GM18861 (cell line): ENCODE measurements around the gene TRIM2.

ENCODE experiments used
- ATAC-seq: cut with Tn5 transposase; IDR thresholded peaks from one replicate; pipeline ENCODE4 v1.9.1; 2021; ENCODE audit not compliant: unreplicated experiment

TRIM2 gene

DNA sequence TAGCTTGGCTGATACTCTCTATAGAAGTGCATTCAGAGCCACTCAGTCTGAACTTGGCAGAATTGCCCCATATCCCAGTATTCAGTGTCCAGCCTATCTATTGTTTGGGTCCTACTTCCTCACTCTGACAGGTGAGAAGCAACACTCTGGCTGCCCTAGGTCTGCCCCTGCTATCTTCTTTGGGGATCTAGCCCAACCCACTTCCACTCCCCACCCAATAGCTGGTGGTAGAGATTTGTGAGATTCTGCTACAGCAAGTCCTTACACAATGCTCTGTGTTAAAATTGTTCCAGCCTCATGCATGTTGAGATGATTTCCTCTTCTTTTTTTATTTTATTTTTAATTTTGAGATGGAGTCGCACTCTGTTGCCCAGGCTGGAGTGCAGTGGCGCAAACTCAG lies 67.6 kb downstream of the TRIM2 start:
- no peak for ATAC-seq

DNA sequence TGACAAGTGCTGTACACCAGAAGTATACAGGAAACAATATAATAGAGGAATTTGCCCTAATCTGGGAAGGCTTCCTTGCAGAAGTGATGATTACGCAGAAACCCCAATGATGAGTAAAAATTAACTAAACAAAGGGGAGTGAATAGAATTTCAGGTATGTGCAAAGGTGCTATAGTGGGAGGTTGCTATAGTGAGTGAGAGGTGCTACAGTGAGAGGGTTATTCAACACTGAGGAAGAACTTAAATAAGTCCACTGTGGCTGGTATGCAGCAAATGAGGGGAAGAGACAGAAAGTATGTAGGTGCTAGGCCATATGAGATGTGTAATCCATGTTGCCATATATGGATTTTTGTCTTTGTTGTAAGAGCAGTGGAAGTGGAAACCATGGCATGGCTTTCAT lies 69.5 kb downstream of the TRIM2 start:
- no peak for ATAC-seq

DNA sequence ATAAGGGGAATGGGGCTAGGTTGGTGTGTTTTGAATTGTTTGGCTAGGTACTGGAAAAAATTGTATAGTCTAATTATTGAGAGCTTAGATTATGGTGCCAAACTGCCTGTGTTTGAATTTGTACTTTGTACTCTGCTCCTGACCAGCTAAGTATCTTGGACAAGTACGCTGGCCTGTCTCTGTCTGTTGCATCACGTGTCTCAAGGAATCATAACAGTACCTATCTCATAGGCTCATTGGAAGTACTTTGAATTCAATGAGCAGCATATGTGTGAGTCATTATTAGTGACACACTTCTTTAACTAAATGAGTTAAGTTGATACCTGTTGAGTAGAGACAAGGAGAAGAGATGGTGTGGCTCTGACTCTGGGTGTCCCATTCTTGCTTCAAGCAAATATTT lies 70.7 kb downstream of the TRIM2 start:
- no peak for ATAC-seq

DNA sequence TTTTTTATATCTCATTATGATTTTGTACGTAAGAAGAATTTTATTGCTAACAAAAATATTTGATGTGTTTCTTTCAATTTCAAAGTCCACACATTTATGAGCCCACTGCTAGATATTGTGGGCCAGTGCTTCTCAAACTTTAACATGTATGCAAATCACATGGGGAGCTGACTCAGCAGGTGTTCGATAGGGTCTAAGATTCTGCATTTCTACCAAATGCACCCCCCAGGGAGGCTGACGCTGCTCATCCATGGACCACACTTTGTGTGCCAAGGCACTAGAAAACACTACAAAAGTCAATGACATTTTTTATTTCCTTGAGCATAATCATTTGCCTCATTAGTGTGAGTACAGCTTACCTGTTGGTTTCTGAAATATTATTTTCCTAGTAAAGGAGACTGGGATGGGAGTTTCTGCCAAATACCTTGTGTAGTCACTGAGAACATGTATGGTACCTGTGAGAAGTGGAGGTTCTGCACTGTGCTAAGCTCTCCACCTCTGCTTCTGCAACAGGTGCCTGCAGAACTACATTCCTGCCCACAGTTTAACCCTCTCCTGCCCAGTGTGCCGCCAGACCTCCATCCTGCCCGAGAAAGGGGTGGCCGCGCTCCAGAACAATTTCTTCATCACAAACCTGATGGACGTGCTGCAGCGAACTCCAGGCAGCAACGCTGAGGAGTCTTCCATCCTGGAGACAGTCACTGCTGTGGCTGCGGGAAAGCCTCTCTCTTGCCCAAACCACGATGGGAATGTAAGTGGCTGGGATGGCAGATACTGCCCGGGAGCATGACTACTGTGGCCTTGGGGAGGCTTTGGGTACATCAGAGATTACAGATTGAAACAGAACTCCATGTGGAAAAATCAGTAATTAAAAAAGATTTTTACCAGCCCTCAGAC lies 71.4 kb downstream of the TRIM2 start:
- ATAC-seq, result no peak

DNA sequence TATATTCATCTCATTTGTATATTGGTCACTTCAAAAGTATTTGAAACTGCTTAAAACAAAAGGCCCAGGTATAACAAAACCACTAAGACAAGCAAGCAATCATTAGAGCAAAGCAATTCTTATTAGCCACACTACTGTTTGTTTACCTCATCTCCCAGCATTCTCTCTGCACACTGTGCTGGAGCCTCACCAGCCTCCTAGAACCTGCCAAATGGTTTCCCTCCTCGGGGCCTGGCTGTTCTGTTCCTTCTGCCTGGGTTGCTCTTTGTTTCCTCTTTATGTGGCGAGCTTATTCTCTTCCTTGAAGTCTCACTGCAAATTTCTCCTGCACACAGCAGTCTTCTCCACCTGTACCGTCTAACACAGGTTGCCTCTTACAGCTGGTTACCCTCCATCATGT lies 72.7 kb downstream of the TRIM2 start:
- no peak for ATAC-seq

DNA sequence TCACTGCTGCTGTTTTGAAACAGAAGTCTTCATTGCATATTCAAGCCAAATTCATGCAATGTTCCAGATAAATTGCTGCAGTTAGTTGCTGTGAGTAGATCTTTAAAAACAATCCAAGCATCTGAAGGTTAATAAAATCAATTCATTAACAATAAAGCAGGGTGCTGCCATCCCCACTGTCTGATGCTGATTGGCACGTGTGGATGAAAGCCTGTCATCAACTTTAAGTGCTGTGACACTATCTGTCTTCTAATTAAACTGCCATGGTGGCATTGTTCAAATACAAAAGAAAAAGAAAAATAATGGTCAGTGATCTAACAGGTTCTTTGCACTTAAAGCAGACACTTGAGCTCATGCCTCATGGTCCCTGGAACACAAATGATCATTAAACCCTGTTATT lies 77.2 kb downstream of the TRIM2 start:
- no peak for ATAC-seq

DNA sequence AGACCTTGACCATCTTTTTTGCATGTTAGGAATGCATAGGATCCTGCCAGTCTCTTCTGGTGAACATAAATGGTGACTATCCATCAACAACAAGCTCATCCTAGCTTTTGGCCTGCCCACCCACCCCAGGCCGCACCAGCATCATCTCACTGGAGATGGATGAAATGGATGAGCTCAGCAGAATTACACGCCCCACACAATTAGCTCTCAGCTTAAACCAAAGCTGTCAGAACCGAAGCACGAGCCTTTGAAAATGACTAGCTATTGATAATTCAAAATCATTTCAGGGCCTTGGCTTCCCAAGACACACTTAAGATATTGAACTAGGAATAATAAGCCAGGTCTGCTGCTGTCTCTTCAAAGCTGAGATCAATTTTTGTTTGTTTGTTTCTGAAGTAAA lies 77.8 kb downstream of the TRIM2 start:
- ATAC-seq, result no peak

DNA sequence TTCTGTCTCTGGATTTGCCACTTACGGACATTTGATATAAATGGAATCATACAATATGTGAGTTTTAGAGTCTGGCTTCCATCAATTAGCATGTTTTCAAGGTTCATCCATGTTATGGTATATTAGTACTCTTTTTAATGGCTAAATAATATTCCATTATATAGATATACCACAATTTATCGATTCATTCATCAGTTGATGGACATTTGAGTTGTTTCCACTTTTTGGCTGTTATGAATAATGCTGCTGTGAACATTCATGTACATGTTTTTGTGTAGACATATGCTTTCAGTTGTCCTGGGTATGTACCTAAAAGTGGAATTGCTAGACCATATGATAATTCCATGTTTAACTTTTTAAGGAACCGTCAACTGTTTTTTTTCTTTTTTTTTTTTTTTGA lies 79.0 kb downstream of the TRIM2 start:
- no peak for ATAC-seq

DNA sequence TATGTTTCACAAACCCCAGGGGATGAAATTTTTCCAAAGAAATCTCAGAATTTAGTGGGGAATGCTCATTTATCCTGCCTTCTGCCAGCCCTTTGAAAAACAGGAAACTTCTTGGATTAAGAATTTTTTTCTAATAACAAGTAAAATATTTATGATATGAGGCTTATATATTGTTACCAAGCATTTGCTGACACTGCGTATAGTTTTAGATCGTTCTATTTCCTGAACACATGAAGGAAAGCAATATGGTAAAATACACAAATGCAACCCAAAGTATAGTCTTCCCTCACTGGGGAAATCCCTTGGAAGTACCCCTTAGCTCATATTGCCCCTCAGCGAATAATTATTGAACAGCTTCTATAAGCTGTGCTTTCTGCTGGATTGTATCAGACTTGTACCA lies 85.9 kb downstream of the TRIM2 start:
- no peak for ATAC-seq

DNA sequence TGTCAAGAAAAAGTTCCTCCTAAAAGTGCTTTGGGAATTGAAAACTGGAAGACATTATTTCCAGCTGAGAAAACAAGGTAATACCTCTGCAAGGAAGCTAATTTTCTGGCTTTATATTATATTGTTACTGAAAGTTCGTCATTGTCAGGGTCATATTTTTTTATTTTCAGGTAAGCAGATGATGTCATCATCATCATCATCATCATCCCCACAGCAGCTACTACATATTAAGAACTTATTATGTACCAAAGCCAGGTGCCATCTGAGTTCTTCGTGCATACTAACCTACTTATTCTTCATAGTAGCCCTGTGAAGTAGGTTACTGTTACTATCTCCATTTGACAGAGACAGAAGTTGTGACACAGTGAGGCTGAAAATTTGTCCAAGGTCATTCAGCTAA lies 87.3 kb downstream of the TRIM2 start:
- no peak for ATAC-seq

DNA sequence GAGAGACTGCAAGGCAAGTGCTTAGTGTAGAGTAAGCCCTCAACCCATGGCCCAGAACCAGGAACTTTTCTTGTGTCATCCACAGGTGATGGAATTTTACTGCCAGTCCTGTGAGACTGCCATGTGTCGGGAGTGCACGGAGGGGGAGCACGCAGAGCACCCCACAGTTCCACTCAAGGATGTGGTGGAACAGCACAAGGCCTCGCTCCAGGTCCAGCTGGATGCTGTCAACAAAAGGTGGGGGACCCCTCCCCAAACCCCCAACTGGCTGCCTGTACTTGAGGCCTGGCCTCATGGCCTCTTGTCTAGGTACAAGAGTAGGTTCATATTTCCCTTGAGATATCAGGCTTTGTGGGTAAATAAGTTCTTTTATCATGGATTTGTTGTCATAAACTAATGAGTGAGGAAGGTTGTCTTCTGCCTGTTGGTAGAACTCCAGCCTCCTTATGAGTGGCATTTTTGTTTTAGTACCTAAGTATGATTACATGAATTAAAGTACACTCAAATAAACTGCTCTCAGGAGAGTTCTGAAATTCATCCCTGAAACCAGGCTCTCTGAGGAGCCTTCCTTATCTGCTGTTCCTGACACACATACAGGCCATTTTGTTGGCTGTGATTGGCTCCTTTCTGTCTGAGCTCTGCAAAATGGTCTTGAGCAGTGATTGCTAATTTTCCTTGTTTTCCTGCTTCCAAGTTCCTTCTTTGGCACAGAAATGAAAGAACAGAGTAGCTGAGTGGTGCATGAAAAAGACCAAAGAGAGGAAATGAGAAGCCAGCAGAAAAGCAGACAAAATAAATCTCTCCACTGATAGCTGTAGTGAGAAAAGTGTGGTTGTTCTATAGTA lies 88.9 kb downstream of the TRIM2 start:
- ATAC-seq, result no peak

DNA sequence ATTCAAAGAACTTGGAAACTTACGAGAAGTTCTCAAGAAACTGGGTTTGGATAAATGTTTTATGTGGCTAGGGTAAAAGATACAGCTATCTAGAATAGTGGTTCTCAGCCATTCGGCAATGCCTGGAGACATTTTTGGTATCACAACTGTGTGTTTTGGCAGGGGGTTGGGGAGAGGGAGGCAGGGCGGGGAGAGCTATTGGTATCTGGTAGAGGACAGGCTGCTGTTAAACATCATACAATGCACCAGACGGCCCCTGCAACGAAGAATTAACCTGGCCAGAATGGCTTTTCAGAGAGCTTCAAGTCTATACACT lies 89.5 kb downstream of the TRIM2 start:
- ATAC-seq, result no peak

DNA sequence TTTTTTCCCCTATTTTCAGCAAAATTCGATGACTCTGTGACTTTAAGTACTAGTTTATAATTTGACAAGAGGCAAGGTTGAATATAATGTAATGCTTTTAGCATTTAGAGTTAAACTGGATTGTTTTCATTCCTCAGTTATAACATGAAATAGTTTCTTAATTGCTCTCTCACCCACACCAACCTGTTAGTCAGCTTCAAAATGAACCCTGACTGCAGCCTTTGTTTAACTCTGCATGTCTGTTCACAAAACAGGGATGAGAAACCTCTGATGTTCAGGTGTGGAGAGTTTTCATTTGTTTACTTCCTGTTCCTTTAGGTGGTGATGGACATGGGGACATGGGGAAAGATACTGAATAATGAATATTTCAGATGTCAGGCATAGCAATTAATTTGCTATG lies 90.4 kb downstream of the TRIM2 start:
- no peak for ATAC-seq

DNA sequence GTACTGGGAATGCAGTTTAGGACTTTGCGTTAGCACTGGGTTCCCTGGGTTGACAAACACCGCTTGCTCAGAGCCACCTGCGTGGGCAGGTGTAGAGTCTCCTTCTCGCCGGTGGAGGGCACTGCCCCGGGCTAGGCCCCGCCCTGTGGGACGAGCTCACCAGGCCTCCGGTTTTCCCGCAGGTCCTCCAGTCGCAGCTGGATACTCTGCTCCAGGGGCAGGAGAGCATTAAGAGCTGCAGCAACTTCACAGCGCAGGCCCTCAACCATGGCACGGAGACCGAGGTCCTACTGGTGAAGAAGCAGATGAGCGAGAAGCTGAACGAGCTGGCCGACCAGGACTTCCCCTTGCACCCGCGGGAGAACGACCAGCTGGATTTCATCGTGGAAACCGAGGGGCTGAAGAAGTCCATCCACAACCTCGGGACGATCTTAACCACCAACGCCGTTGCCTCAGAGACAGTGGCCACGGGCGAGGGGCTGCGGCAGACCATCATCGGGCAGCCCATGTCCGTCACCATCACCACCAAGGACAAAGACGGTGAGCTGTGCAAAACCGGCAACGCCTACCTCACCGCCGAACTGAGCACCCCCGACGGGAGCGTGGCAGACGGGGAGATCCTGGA lies 91.0 kb downstream of the TRIM2 start:
- ATAC-seq, result no peak

DNA sequence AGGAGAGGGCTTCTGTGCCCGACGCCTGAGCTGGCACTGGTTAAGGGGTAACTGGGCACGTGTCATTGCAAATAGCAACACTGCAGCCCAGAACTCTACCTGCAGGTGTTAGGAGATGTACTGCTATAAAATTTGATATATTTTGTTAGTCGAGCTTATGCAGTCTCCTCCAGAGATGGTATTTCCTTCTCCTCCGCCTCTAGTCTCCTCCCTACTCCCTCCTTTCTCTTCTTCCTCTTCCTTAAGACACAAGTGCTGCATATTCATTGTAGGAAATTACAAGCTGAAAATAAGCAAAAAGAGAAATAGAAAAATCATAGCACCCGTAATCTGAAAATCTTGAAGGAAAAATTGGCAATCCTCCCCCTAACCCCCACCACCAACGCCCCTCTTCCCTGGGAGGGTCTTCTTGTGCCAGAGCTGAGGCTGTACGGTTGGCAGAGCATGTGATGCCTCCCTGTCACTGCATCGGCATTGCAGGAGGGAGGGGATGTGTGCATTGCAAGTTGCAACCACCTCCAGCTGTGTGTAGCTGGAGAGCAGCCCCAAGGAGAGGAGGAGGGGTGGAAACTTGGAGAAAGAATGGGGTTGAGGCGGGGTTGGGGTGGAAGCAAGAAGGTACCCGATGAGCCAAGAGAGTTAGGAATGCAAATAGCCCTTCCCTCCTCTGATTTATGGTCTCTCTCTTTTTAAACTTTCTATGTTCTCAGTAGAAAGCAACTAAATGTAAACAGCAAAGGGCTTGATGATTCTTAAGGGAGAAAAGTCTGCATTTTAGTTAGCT lies 92.0 kb downstream of the TRIM2 start:
- no peak for ATAC-seq

DNA sequence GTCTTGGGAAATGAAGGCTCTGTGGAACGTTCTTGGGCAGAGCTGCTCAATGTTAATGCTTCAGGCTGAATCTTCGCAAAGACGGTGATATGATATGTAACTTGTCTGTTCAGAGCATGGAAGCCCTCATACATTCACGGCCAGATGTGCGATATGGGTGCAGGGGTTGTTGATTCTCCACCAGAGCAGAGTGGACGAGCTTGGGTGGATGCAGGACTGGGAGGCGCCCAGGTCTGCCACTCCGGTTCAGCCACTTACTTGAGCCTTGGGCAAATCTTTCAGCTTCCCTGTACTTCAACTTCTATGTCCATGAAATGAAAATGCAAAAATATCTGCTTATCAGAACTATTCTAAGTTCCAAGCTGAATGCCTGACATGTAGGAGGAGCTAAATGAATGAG lies 92.9 kb downstream of the TRIM2 start:
- no peak for ATAC-seq

DNA sequence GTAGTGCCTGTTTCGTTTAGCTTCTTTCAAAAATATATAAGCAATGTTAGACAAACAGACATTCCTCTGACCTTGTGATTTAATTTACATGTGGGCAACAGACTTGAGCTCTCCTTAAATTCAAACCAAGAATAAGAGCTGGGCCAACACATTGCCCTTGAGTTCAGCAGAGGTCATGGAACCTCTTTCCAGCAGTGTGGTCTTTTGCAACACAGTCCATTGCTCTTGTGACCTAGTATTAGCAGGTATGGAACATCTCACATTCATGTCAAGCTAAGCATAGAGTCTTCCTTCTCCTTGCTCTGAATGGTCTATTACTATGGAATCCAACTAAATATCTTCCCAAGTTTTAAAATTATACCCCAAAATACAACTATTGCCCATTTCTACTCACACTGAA lies 106.5 kb downstream of the TRIM2 start:
- no peak for ATAC-seq

DNA sequence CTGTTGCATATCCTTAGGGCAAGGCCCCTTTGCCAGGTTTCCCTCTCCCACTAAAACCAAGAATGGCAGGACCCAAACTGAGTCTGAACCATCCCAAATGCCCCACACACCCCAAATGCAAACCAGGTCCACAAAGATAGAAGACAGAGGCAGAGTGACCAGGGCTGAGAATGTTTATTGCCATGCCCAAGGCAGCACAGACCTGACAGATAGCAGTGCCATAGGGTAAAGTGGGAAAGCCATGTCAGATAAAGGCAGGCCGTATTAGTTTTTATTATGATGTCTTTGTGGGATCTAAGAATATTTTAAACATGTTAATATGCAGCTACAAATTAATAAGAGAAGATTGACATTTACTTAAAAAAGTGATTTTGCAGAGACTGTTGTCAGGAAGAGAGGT lies 110.7 kb downstream of the TRIM2 start:
- no peak for ATAC-seq

DNA sequence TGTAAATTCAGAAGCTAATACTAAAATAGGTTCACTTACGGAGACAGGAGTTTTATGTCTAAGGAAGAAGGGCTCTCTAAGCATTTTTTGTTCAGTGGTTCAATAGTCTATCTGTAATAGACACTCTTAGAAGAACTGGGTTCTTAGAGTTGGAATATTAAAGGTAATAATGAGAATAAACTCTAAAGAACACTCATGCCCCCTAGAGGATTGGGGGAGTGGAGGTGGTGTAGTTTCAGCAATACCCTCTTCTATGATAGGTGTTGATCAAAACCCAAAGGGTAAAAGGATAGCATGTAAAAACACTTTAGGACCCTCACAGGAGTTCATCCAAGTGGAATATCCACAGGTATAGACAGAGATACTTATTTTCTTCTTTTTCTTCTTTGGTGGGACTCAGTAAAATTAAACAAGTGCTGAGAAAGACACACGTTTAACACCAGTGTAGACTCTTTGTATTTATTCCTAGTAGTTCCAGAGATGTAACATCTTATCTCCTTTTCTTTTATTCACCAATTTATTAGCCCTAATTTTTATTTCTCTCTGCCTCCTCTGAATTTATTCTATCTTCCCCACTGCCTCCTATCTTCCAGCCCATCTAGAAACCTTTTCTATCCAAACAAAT lies 114.6 kb downstream of the TRIM2 start:
- peak; percentile 48 for ATAC-seq

DNA sequence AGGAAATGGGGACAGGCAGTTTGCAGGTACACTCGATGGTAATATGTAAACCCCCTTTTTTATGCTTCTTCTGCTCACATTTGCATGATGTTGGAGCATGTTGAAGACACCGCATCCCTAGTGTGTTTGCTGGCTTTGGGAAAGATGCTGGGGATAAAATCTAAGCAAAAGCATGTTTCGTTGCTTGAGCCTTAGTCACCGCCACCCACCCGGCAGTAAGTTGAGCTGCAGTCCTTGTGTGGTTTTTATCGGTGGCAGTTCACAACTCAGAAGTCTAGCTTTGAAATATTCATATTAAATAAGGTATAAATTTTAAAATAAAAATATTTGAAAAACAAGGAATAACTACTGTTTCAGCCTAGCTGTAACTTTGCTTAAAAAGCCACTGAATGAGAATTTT lies 118.5 kb downstream of the TRIM2 start:
- ATAC-seq, result no peak

DNA sequence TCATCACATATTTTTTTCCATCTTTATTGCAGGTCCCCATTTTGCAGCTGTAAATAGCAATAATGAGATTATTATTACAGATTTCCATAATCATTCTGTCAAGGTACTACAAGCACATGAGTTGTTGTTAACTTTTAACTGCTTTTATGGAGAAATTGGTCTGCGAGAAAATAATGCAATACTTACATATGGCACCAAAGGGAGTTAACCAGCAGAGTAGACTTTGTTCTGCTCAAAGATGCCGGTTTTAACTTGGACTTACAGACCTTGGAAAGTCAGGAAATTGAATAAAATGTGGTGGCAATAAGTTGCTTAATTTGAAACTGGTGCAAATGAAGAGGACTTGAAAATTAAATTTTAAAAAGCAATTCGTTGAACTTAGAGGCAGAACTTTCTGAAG lies 119.8 kb downstream of the TRIM2 start:
- no peak for ATAC-seq
